T-helper 2 cell treated with Interferon-gamma antibody and Interleukin-4, amounts not matched to agents 5 μg/mL and 100 μg/mL, for 36 hours (primary cell): ENCODE measurements around the gene PRAMEF13.
A peak's percentile ranks its signal among the peaks of the same experiment; 100 is the strongest.
"Not testable (repeated sequence)": the region's sequence is repeated elsewhere in the genome, so short reads cannot be mapped to it uniquely, and the experiment has no call there.

Experiments
- DNase-seq: peaks from one replicate; pipeline ENCODE4 v3.0.0; 2021; ENCODE audit warnings: low spot score
- H3K27ac Mint-ChIP-seq: one replicate; pipeline ENCODE4 v1.8.0; 2021; ENCODE audit warnings: mild to moderate bottlenecking, mixed read lengths
- H3K27me3 Mint-ChIP-seq: one replicate; pipeline ENCODE4 v1.8.0; 2021; ENCODE audit warnings: low read depth, mixed read lengths
- H3K36me3 Mint-ChIP-seq: one replicate; pipeline ENCODE4 v1.8.0; 2021; ENCODE audit warnings: low read depth, mixed read lengths
- H3K4me1 Mint-ChIP-seq: one replicate; pipeline ENCODE4 v1.8.0; 2021; ENCODE audit warnings: low read depth, mixed read lengths
- H3K4me3 Mint-ChIP-seq: one replicate; pipeline ENCODE4 v1.8.0; 2022; ENCODE audit warnings: mild to moderate bottlenecking, moderate library complexity, mixed read lengths
- H3K9me3 Mint-ChIP-seq: one replicate; pipeline ENCODE4 v1.8.0; 2021; ENCODE audit warnings: mixed read lengths

Gene PRAMEF13, protein sequence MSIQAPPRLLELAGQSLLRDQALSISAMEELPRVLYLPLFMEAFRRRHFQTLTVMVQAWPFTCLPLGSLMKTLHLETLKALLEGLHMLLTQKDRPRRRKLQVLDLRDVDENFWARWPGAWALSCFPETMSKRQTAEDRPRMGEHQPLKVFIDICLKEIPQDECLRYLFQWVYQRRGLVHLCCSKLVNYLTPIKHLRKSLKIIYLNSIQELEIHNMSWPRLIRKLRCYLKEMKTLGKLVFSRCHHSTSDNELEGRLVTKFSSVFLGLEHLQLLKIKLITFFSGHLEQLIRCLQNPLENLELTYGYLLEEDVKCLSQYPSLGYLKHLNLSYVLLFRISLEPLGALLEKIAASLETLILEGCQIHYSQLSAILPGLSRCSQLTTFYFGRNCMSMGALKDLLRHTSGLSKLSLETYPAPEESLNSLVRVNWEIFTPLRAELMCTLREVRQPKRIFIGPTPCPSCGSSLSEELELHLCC

DNA sequence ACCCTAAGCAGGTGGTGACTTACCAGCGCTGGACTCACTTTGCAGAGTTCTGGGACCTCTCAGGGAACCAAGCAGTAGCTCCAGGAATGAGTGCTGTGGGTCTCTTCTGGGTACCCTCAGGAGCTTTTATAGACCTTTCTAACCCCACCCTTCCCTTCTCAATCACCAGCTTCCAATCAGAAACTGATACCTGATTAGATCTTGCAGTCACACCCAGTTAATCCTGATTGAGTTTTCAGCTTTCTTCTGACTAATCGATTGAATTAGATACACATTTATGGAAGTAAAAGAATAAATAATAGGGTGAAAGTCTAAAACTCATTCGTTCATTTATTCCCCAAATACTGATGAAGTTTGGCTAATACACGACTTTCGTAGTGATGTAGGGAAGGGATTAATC lies at the start of gene PRAMEF13:
TSS of gene PRAMEF13 (minus strand) at position 101 of the 400 bp plus-strand sequence. CDS start 1,820 bp downstream, outside the sequence.
- H3K4me1 Mint-ChIP-seq, H3K4me3 Mint-ChIP-seq, H3K36me3 Mint-ChIP-seq, DNase-seq, H3K27me3 Mint-ChIP-seq, H3K27ac Mint-ChIP-seq, H3K9me3 Mint-ChIP-seq: not testable (repeated sequence)

- H3K4me3 Mint-ChIP-seq, H3K27me3 Mint-ChIP-seq, H3K36me3 Mint-ChIP-seq, H3K4me1 Mint-ChIP-seq, H3K9me3 Mint-ChIP-seq, H3K27ac Mint-ChIP-seq: not testable (repeated sequence)
- peak; percentile 1 for DNase-seq
Observed at GRCh38 chr1:13247122-13247521, 45.9 kb upstream of the PRAMEF13 start.

GRCh38 chr1:13246554-13246871 lies 45.3 kb upstream of the PRAMEF13 start:
- peak; percentile 2 for DNase-seq
- H3K9me3 Mint-ChIP-seq, H3K27ac Mint-ChIP-seq, H3K27me3 Mint-ChIP-seq, H3K36me3 Mint-ChIP-seq, H3K4me3 Mint-ChIP-seq, H3K4me1 Mint-ChIP-seq: not testable (repeated sequence)

- H3K36me3 Mint-ChIP-seq, H3K27ac Mint-ChIP-seq, H3K4me1 Mint-ChIP-seq, H3K9me3 Mint-ChIP-seq, H3K4me3 Mint-ChIP-seq, H3K27me3 Mint-ChIP-seq: not testable (repeated sequence)
- DNase-seq = peak; percentile 3
Observed at GRCh38 chr1:13245841-13246553, 44.8 kb upstream of the PRAMEF13 start.

GRCh38 chr1:13243536-13244263 lies 42.5 kb upstream of the PRAMEF13 start:
- H3K27me3 Mint-ChIP-seq, H3K4me1 Mint-ChIP-seq, H3K36me3 Mint-ChIP-seq, H3K27ac Mint-ChIP-seq, H3K4me3 Mint-ChIP-seq, H3K9me3 Mint-ChIP-seq: not testable (repeated sequence)
- DNase-seq = peak; percentile 2

- not testable (repeated sequence) for H3K4me3 Mint-ChIP-seq, H3K27ac Mint-ChIP-seq, H3K4me1 Mint-ChIP-seq, H3K9me3 Mint-ChIP-seq, H3K27me3 Mint-ChIP-seq, H3K36me3 Mint-ChIP-seq, DNase-seq
Observed at GRCh38 chr1:13239633-13240032, 38.4 kb upstream of the PRAMEF13 start.

DNA sequence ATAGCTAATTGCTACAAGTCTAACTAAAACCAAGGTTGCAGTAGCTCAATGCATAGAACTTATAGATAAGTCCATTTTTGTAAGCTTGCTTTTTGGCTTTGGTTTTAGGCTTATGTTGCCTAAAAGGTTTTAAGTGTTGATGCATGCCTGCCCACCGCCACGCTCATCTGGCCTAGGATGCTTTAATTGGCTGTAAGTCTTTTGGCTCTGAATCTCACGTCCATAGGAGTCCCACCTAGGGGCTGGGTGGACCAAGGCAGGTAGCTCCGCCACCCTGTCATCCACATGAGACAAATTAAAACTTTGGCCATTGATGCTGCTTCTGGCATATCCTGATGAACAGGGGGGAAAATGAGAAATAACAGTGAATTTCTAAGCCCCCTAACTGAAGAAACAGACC lies 36.4 kb upstream of the PRAMEF13 start:
- not testable (repeated sequence) for H3K27me3 Mint-ChIP-seq, H3K4me1 Mint-ChIP-seq, H3K4me3 Mint-ChIP-seq, H3K27ac Mint-ChIP-seq, H3K9me3 Mint-ChIP-seq, H3K36me3 Mint-ChIP-seq
- DNase-seq = peak; percentile 1

- H3K9me3 Mint-ChIP-seq, H3K4me3 Mint-ChIP-seq, H3K27me3 Mint-ChIP-seq, DNase-seq, H3K4me1 Mint-ChIP-seq, H3K36me3 Mint-ChIP-seq, H3K27ac Mint-ChIP-seq: not testable (repeated sequence)
Observed at GRCh38 chr1:13234057-13234456, 32.8 kb upstream of the PRAMEF13 start.

- not testable (repeated sequence) for H3K4me3 Mint-ChIP-seq, H3K27me3 Mint-ChIP-seq, H3K9me3 Mint-ChIP-seq, DNase-seq, H3K27ac Mint-ChIP-seq, H3K36me3 Mint-ChIP-seq, H3K4me1 Mint-ChIP-seq
Observed at GRCh38 chr1:13232056-13232455, 30.8 kb upstream of the PRAMEF13 start.

DNA sequence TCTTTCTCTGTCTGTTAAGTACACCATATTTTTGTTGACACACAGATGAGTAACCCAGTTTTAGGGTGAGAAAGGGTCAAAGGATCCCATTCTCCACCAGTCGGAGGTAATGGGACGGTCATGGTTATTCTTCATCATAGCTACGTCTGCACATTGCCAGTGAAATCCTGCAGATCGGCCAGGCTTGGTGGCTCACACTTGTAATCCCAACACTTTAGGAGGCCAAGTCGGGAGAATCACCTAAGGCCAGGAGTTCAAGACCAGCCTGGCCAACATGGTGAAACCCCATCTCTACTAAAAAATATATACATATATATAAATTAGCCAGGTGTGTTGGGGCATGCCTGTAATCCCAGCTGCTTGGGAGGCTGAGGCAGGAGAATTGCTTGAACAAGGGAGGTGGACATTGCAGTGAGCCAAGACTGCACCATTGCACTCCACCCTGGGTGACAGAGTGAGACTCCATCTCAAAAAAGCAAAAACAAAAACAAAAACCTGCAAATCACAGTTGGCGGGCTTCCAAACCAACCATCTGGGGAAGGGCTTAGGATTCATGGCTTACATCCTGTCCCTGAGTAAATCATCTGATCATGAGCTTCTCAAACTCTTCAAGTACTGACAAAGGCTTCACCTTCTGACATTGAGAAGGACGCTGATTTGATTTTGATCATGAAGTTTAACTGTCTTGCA lies 30.0 kb upstream of the PRAMEF13 start:
- H3K27me3 Mint-ChIP-seq, H3K4me3 Mint-ChIP-seq, H3K27ac Mint-ChIP-seq, H3K36me3 Mint-ChIP-seq, H3K9me3 Mint-ChIP-seq, H3K4me1 Mint-ChIP-seq, DNase-seq: not testable (repeated sequence)

DNA sequence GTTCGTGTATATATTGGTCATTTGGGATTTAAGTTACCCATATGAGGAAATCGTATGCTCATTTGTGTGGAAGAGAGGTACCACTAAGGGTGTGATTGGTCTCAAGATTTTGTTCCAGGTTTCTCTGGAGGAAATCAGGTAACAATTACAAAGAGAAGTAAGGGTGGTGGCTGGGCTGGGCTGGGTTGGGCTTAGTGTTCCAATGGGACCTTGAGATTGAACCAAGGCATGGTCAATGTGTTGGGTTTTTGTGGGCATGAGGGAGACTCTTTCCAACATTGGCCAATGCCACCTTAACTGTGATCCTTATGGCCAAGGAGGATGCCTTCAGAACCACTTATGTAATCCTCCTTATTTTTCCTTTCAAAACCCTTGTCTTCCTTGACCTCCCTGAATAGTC lies 29.4 kb upstream of the PRAMEF13 start:
- DNase-seq = peak; percentile 3
- not testable (repeated sequence) for H3K4me3 Mint-ChIP-seq, H3K36me3 Mint-ChIP-seq, H3K27me3 Mint-ChIP-seq, H3K9me3 Mint-ChIP-seq, H3K27ac Mint-ChIP-seq, H3K4me1 Mint-ChIP-seq

DNA sequence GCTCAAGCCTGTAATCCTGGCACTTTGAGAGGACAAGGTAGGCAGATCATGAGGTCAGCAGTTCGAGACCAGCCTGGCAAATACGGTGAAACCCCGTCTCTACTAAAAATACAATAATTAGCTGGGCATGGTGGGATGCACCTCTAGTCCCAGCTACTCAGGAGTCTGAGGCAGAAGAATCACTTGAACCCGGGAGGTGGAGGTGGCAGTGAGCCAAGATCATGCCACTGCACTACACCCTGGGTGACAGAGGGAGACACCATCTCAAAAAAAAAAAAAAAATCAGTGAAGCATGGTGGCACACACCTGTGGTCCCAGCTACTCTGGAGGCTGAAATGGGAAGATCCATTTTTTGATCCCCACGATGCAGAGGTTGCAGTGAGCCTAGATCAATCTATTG lies 28.9 kb upstream of the PRAMEF13 start:
- not testable (repeated sequence) for H3K36me3 Mint-ChIP-seq, H3K27ac Mint-ChIP-seq, H3K9me3 Mint-ChIP-seq, H3K27me3 Mint-ChIP-seq, DNase-seq, H3K4me3 Mint-ChIP-seq, H3K4me1 Mint-ChIP-seq

DNA sequence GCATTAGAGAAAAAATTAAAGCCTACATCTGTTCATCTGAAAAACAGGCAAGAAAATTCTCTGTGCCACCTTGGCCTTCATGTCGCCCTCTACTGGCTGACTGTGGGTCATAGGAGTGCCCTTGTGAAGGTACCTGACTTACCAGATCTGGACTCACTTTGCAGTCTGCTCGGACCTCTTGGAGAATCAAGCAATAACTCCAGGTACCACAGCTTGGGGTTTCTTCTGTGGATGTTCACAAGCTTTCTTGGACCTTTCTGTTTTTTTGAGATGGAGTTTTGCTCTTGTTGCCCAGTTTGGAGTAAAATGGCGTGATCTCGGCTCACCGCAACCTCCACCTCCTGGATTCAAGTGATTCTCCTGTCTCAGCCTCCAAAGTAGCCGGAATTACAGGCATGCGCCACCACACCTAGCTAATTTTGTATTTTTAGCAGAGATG lies 27.2 kb upstream of the PRAMEF13 start:
- no peak overlapping the region for H3K27ac Mint-ChIP-seq

More for the DNA sequence above, 27.2 kb upstream of the PRAMEF13 start:
- Mint-ChIP-seq H3K4me3 (no peak overlapping the region), H3K36me3 (no peaks in the 10 kb centered on the region), H3K27me3 (peaks cover 4% of the 10 kb centered on the region), H3K9me3 (no peaks in the 10 kb centered on the region), H3K4me1 (no peaks in the 10 kb centered on the region)
- peak; percentile 15 for DNase-seq
